8988T (cell line): ENCODE measurements around the gene S100A7A.

Source experiments
- DNase-seq: peaks from one replicate; pipeline ENCODE4 v3.0.0; 2011

The S100A7A gene

GRCh38 chr1:153415850-153416570, at the start of gene S100A7A:
S100A7A (plus strand) TSS chr1:153416520; CDS start chr1:153418083, 1,563 bp downstream.
- no peak for DNase-seq

GRCh38 chr1:153367090-153367489, 49.2 kb upstream of the S100A7A start:
- no peak for DNase-seq

- no peak for DNase-seq
These were observed 47.8 kb upstream of the S100A7A start for GRCh38 chr1:153368495-153368894.

GRCh38 chr1:153370146-153370545, 46.2 kb upstream of the S100A7A start:
- no peak for DNase-seq

- no peak for DNase-seq
These were observed 45.1 kb upstream of the S100A7A start for GRCh38 chr1:153371231-153371630.

GRCh38 chr1:153372571-153372970, 43.7 kb upstream of the S100A7A start:
- DNase-seq: no peak

- no peak for DNase-seq
These were observed 42.2 kb upstream of the S100A7A start for GRCh38 chr1:153374071-153374470.

GRCh38 chr1:153375511-153375910, 40.8 kb upstream of the S100A7A start, which contains the start of gene S100A12:
S100A12 (minus strand) TSS chr1:153375621; CDS start chr1:153374592, 1,029 bp downstream.
- no peak for DNase-seq

- DNase-seq: no peak
These were observed 36.7 kb upstream of the S100A7A start for GRCh38 chr1:153379591-153379990.

GRCh38 chr1:153380711-153381110, 35.6 kb upstream of the S100A7A start:
- DNase-seq: no peak

GRCh38 chr1:153384958-153385580, 31.3 kb upstream of the S100A7A start:
- no peak for DNase-seq

- no peak for DNase-seq
These were observed 29.8 kb upstream of the S100A7A start for GRCh38 chr1:153386500-153386901.

- DNase-seq: no peak
These were observed 29.3 kb upstream of the S100A7A start for GRCh38 chr1:153387001-153387400.

- no peak for DNase-seq
These were observed 28.5 kb upstream of the S100A7A start for GRCh38 chr1:153387785-153388184.

GRCh38 chr1:153389401-153389800, 26.9 kb upstream of the S100A7A start:
- no peak for DNase-seq

- DNase-seq: no peak
These were observed 26.1 kb upstream of the S100A7A start for GRCh38 chr1:153389973-153390879.

GRCh38 chr1:153390938-153391710, 25.2 kb upstream of the S100A7A start, which contains the start of gene S100A8:
S100A8 (minus strand) TSS chr1:153391073; CDS start chr1:153390535, 538 bp downstream.
- no peak for DNase-seq

GRCh38 chr1:153392258-153392657, 24.1 kb upstream of the S100A7A start:
- no peak for DNase-seq

- DNase-seq: no peak
These were observed 23.5 kb upstream of the S100A7A start for GRCh38 chr1:153392822-153393221.

GRCh38 chr1:153393926-153394325, 22.4 kb upstream of the S100A7A start:
- DNase-seq: no peak

GRCh38 chr1:153394391-153394790, 21.9 kb upstream of the S100A7A start:
- DNase-seq: no peak

- DNase-seq: no peak
These were observed 21.1 kb upstream of the S100A7A start for GRCh38 chr1:153395136-153395685.
